ENCODE results near the gene RNF17. TPM values are rescaled to one million over a fixed set of nuclear protein-coding genes. Genes with fewer than 3 reads are reported as not detected.
A peak's percentile ranks its signal among the peaks of the same experiment; 100 is the strongest.

Gene RNF17
- total RNA-seq, 1 donor from 2014 or later = not detected

- ATAC-seq = no peak
- Histone ChIP-seq H3K27ac (no peak overlapping the region), H3K27me3 (ENCODE audit: low read depth) (no peaks in the 10 kb centered on the region), H3K4me3 (no peak overlapping the region), H3K9me3 (no peaks in the 10 kb centered on the region), H3K36me3 (peaks cover 23% of the 10 kb centered on the region), H3K4me1 (no peaks in the 10 kb centered on the region)
- no peak for DNase-seq
- no peak for TF ChIP-seq CTCF (IDR thresholded peaks at IDR 0.05)
- intact Hi-C loops (cut with DNase I) = no loop called here
These were observed 147.4 kb downstream of the RNF17 start for GRCh38 chr13:24911133-24911908.

GRCh38 chr13:24916464-24916863 is 152.5 kb downstream of the RNF17 start:
- DNase-seq = no peak
- no peak for TF ChIP-seq CTCF (IDR thresholded peaks at IDR 0.05)
- ATAC-seq = peak in 1 of 2 donors; percentile 65
- H3K36me3 ChIP-seq = peaks cover 3% of the 10 kb centered on the region
- H3K27ac ChIP-seq = no peak overlapping the region
- intact Hi-C loops (cut with DNase I) = no loop called here
- peaks cover under 1% of the 10 kb centered on the region for H3K4me1 ChIP-seq
- H3K4me3 ChIP-seq = no peak overlapping the region
- no peaks in the 10 kb centered on the region for H3K27me3 ChIP-seq (ENCODE audit: low read depth)
- H3K9me3 ChIP-seq = no peaks in the 10 kb centered on the region

- intact Hi-C loops (cut with DNase I) = no loop called here
- ATAC-seq = no peak
- H3K4me3 ChIP-seq = no peak overlapping the region
- DNase-seq = no peak
- TF ChIP-seq CTCF (IDR thresholded peaks at IDR 0.05) = no peak
- peaks cover 11% of the 10 kb centered on the region for H3K4me1 ChIP-seq
- H3K27me3 ChIP-seq (ENCODE audit: low read depth) = no peaks in the 10 kb centered on the region
- H3K36me3 ChIP-seq = no peaks in the 10 kb centered on the region
- H3K27ac ChIP-seq = no peak overlapping the region
- H3K9me3 ChIP-seq = no peaks in the 10 kb centered on the region
These were observed 157.0 kb downstream of the RNF17 start for GRCh38 chr13:24921003-24921402.

DNA sequence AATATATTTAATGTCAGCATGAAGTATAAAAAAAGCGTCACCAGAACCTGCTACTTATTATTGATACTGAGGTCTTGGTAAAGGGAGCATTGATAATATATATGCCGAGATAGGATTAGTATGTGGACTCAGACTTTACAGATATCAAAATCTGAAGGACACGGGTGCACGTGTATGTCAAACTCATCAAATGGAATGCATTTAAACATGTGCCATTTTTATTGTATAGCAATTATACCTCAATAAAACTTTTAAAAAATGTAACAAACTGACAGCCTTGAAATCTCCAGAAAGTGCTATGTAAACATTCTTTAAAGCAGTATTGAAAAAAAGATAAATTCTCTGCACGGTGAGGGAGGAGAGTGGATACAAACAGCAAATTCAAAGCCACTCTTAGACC is 157.9 kb downstream of the RNF17 start:
- H3K27me3 ChIP-seq (ENCODE audit: low read depth) = no peaks in the 10 kb centered on the region
- TF ChIP-seq CTCF (IDR thresholded peaks at IDR 0.05) = no peak
- peaks cover 11% of the 10 kb centered on the region for H3K4me1 ChIP-seq
- no peaks in the 10 kb centered on the region for H3K9me3 ChIP-seq
- intact Hi-C loops (cut with DNase I) = no loop called here
- H3K4me3 ChIP-seq = peak overlapping the region; percentile 79
- ATAC-seq (no peak), DNase-seq (no peak)
- H3K27ac ChIP-seq = peak overlapping the region; percentile 91
- H3K36me3 ChIP-seq = no peaks in the 10 kb centered on the region

- intact Hi-C loops (cut with DNase I) = no loop called here
- no peak for TF ChIP-seq CTCF (IDR thresholded peaks at IDR 0.05)
These were observed 158.4 kb downstream of the RNF17 start for GRCh38 chr13:24922387-24922744.

More at GRCh38 chr13:24922387-24922744, 158.4 kb downstream of the RNF17 start:
- peaks cover 11% of the 10 kb centered on the region for H3K4me1 ChIP-seq
- H3K27me3 ChIP-seq (ENCODE audit: low read depth) = no peaks in the 10 kb centered on the region
- peak overlapping the region; percentile 79 for H3K4me3 ChIP-seq
- H3K27ac ChIP-seq = peak overlapping the region; percentile 91
- ATAC-seq (peak; percentile 50 to 55), DNase-seq (no peak)
- no peaks in the 10 kb centered on the region for H3K9me3 ChIP-seq
- H3K36me3 ChIP-seq = no peaks in the 10 kb centered on the region

Data from lower lobe of right lung (tissue), 2 donors.